ENCODE measurements around the gene RIT2.

The RIT2 gene

DNA sequence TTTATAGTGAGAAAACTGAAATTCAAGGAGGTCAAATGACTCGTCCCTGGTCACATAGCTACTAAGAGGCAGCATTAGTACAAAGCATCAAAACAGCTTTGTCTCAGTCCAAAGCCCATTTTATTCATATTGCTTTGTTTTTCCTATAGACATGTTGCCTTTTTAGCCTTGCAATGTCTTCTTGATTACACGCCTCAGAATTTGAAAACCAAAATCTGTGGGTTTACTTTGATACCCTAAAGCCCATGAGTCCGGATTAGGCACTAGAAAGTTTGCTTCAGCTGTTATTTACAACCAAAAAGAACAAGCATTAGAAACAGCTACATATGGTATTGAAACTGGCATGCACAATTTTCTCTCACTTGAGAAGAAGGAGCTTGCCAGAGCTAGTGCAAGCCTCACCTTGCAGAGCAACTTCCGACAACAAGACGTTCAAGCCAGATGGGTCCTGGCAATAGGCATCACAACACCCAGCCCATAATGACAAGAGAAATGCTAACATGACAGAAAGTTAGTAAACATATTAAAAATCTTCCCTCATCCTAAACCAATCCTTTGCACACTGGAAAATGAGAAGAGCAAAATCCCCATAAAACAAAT, 276.8 kb downstream of the RIT2 start:
- Histone ChIP-seq H3K27ac (no peak overlapping the region), H3K4me1 (no peaks in the 10 kb centered on the region), H3K9me3 (ENCODE audit: control insufficient read depth, low read length) (no peaks in the 10 kb centered on the region), H3K9ac (no peak overlapping the region), H3K79me2 (no peaks in the 10 kb centered on the region), H3K27me3 (ENCODE audit: control insufficient read depth, insufficient read depth, low read length) (no peaks in the 10 kb centered on the region), H3K36me3 (ENCODE audit: control insufficient read depth, insufficient read depth, low read length) (no peaks in the 10 kb centered on the region), H3K4me2 (ENCODE audit: low read length) (no peak overlapping the region), H2AFZ (no peak overlapping the region), H3K4me3 (ENCODE audit: low read depth, low read length) (no peak overlapping the region)
- TF ChIP-seq CTCF (IDR thresholded peaks at IDR 0.05): no peak

GRCh38 chr18:42830936-42831335, 284.5 kb downstream of the RIT2 start:
- H3K4me1 ChIP-seq: no peaks in the 10 kb centered on the region
- no peak overlapping the region for H2AFZ ChIP-seq
- H3K4me3 ChIP-seq (ENCODE audit: low read depth, low read length): no peak overlapping the region
- no peaks in the 10 kb centered on the region for H3K36me3 ChIP-seq (ENCODE audit: control insufficient read depth, insufficient read depth, low read length)
- TF ChIP-seq CTCF (IDR thresholded peaks at IDR 0.05): no peak
- no peaks in the 10 kb centered on the region for H3K27me3 ChIP-seq (ENCODE audit: control insufficient read depth, insufficient read depth, low read length)
- no peaks in the 10 kb centered on the region for H3K79me2 ChIP-seq
- H3K9me3 ChIP-seq (ENCODE audit: control insufficient read depth, low read length): no peaks in the 10 kb centered on the region
- H3K27ac ChIP-seq: no peak overlapping the region
- H3K9ac ChIP-seq: no peak overlapping the region
- no peak overlapping the region for H3K4me2 ChIP-seq (ENCODE audit: low read length)

DNA sequence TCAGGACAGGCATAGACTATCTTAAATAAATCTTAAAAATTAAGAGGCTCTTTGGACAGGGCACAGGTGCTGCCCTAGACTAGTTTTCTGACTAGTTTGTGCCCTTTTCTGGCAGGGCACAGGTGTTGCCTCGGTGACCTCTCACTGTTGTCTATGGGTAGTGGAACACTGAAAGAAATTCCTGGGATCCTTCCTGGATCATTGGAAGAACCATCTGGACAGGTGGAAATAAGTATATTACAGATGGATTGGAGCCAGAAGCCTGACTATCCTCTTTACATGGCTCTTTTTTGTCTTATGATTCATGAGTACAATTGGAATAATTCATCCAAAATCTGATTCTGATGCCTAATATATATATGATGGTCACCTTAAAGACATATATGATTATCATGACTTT, 286.6 kb downstream of the RIT2 start:
- H3K27ac ChIP-seq: no peak overlapping the region
- no peak overlapping the region for H3K4me2 ChIP-seq (ENCODE audit: low read length)
- TF ChIP-seq CTCF (IDR thresholded peaks at IDR 0.05): no peak
- H3K9me3 ChIP-seq (ENCODE audit: control insufficient read depth, low read length): no peaks in the 10 kb centered on the region
- H3K27me3 ChIP-seq (ENCODE audit: control insufficient read depth, insufficient read depth, low read length): no peaks in the 10 kb centered on the region
- H3K79me2 ChIP-seq: no peaks in the 10 kb centered on the region
- no peaks in the 10 kb centered on the region for H3K4me1 ChIP-seq
- no peaks in the 10 kb centered on the region for H3K36me3 ChIP-seq (ENCODE audit: control insufficient read depth, insufficient read depth, low read length)
- H3K9ac ChIP-seq: no peak overlapping the region
- no peak overlapping the region for H3K4me3 ChIP-seq (ENCODE audit: low read depth, low read length)
- no peak overlapping the region for H2AFZ ChIP-seq

DNA sequence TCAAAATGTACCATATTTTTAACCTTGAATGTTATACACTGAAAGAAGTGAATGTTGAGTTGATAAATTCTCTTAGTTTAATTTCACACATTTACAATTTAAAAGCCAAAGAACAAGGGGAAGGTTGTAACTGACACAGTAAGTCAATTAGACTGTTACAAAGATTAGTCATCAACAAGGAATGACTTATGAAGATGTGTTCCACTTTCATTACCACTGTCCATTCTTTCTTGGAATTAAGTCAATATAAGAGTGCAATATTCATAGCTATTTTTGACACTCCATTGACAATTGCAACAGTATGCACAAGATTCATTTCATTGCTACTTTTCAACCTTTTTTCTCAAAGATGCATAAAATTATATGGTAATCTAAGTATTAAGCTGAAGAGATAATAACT, 291.3 kb downstream of the RIT2 start:
- Histone ChIP-seq H3K27ac (no peak overlapping the region), H2AFZ (no peak overlapping the region), H3K9me3 (ENCODE audit: control insufficient read depth, low read length) (no peaks in the 10 kb centered on the region), H3K79me2 (no peaks in the 10 kb centered on the region), H3K4me3 (ENCODE audit: low read depth, low read length) (no peak overlapping the region), H3K4me2 (ENCODE audit: low read length) (no peak overlapping the region), H3K4me1 (no peaks in the 10 kb centered on the region), H3K27me3 (ENCODE audit: control insufficient read depth, insufficient read depth, low read length) (no peaks in the 10 kb centered on the region), H3K36me3 (ENCODE audit: control insufficient read depth, insufficient read depth, low read length) (no peaks in the 10 kb centered on the region), H3K9ac (no peak overlapping the region)
- no peak for TF ChIP-seq CTCF (IDR thresholded peaks at IDR 0.05)

- H3K9ac ChIP-seq: no peak overlapping the region
- H2AFZ ChIP-seq: no peak overlapping the region
- H3K9me3 ChIP-seq (ENCODE audit: control insufficient read depth, low read length): no peaks in the 10 kb centered on the region
- no peaks in the 10 kb centered on the region for H3K36me3 ChIP-seq (ENCODE audit: control insufficient read depth, insufficient read depth, low read length)
- no peaks in the 10 kb centered on the region for H3K27me3 ChIP-seq (ENCODE audit: control insufficient read depth, insufficient read depth, low read length)
- H3K79me2 ChIP-seq: no peaks in the 10 kb centered on the region
- H3K4me2 ChIP-seq (ENCODE audit: low read length): no peak overlapping the region
- no peak overlapping the region for H3K27ac ChIP-seq
- TF ChIP-seq CTCF (IDR thresholded peaks at IDR 0.05): no peak
- H3K4me1 ChIP-seq: no peaks in the 10 kb centered on the region
- H3K4me3 ChIP-seq (ENCODE audit: low read depth, low read length): no peak overlapping the region
These were observed 292.8 kb downstream of the RIT2 start for GRCh38 chr18:42822711-42823110.
